Endothelial cell (in vitro differentiated cells): ENCODE measurements around the gene ZNF582. TPM values are rescaled to one million over a fixed set of nuclear protein-coding genes. Genes with fewer than 3 reads are reported as not detected.

Experiments
- DNase-seq: peaks from one replicate; pipeline ENCODE4 v3.0.0; 2021; ENCODE audit warnings: low spot score
- H3K27ac Mint-ChIP-seq: one replicate; pipeline ENCODE4 v1.8.0; 2021; ENCODE audit warnings: mixed read lengths, inconsistent platforms; ENCODE audit not compliant: unreplicated experiment
- H3K27me3 Mint-ChIP-seq: one replicate; pipeline ENCODE4 v1.8.0; 2021; ENCODE audit warnings: mild to moderate bottlenecking, moderate library complexity, mixed read lengths, inconsistent platforms; ENCODE audit not compliant: unreplicated experiment
- H3K36me3 Mint-ChIP-seq: one replicate; pipeline ENCODE4 v1.8.0; 2021; ENCODE audit warnings: mild to moderate bottlenecking, low read depth, mixed read lengths, inconsistent platforms; ENCODE audit not compliant: unreplicated experiment
- H3K4me1 Mint-ChIP-seq: one replicate; pipeline ENCODE4 v1.8.0; 2021; ENCODE audit warnings: mild to moderate bottlenecking, mixed read lengths, inconsistent platforms; ENCODE audit not compliant: unreplicated experiment
- H3K4me3 Mint-ChIP-seq: one replicate; pipeline ENCODE4 v1.8.0; 2021; ENCODE audit warnings: mild to moderate bottlenecking, mixed read lengths, inconsistent platforms; ENCODE audit not compliant: unreplicated experiment
- H3K9me3 Mint-ChIP-seq: one replicate; pipeline ENCODE4 v1.8.0; 2021; ENCODE audit warnings: mixed read lengths, inconsistent platforms; ENCODE audit not compliant: unreplicated experiment
- CTCF ChIP-seq: fragments of 200-600 bp; sonication (generic); IDR thresholded peaks from one replicate; pipeline ENCODE4 v1.5.0; 2021; ENCODE audit warnings: antibody characterized with exemption; ENCODE audit not compliant: unreplicated experiment
- total RNA-seq: library from RNA; stranded (reverse); fragmentation: NEBNext Ultra II Directional; extraction: Animal tissue kit (Norgen Biotek cat#: 25700); gene quantifications from one replicate; pipeline ENCODE4 v1.2.1, GENCODE V29; 2021; ENCODE audit not compliant: unreplicated experiment

The ZNF582 gene
- total RNA-seq, 1 donor from 2014 or later, result 3.5 TPM

- peaks cover 7% of the 10 kb centered on the region for H3K9me3 Mint-ChIP-seq
- H3K27ac Mint-ChIP-seq, result no peak overlapping the region
- peaks cover 9% of the 10 kb centered on the region for H3K27me3 Mint-ChIP-seq
- H3K4me1 Mint-ChIP-seq, result peaks cover 22% of the 10 kb centered on the region
- H3K4me3 Mint-ChIP-seq, result peak overlapping the region; percentile 83
- no peak for DNase-seq
- TF ChIP-seq CTCF, result no peak
- peaks cover 34% of the 10 kb centered on the region for H3K36me3 Mint-ChIP-seq
These were observed 23.3 kb downstream of the ZNF582 start for GRCh38 chr19:56369886-56370676.

- Mint-ChIP-seq H3K36me3 (peaks cover 27% of the 10 kb centered on the region), H3K4me1 (peaks cover 22% of the 10 kb centered on the region), H3K27me3 (peaks cover 11% of the 10 kb centered on the region), H3K27ac (peak overlapping the region; percentile 92), H3K4me3 (peak overlapping the region; percentile 98), H3K9me3 (peaks cover 17% of the 10 kb centered on the region)
- peak; percentile 91 for DNase-seq
- no peak for TF ChIP-seq CTCF
These were observed 25.3 kb downstream of the ZNF582 start for GRCh38 chr19:56367829-56368711.

GRCh38 chr19:56360841-56361240 lies 32.5 kb downstream of the ZNF582 start:
- H3K36me3 Mint-ChIP-seq, result peaks cover 31% of the 10 kb centered on the region

GRCh38 chr19:56356944-56357343 lies 36.4 kb downstream of the ZNF582 start:
- Mint-ChIP-seq H3K4me1 (no peaks in the 10 kb centered on the region), H3K27me3 (peaks cover 2% of the 10 kb centered on the region), H3K4me3 (no peak overlapping the region), H3K9me3 (no peaks in the 10 kb centered on the region), H3K36me3 (peaks cover 15% of the 10 kb centered on the region), H3K27ac (no peak overlapping the region)
- no peak for DNase-seq
- no peak for TF ChIP-seq CTCF

More at GRCh38 chr19:56360841-56361240, 32.5 kb downstream of the ZNF582 start:
- TF ChIP-seq CTCF, result no peak
- Mint-ChIP-seq H3K4me1 (no peaks in the 10 kb centered on the region), H3K4me3 (no peak overlapping the region), H3K9me3 (peaks cover 19% of the 10 kb centered on the region), H3K27me3 (peaks cover 4% of the 10 kb centered on the region), H3K27ac (no peak overlapping the region)
- no peak for DNase-seq
